Fibroblast of pulmonary artery (primary cell): ENCODE data around the gene RNU5D-1.
"Not testable (repeated sequence)": the region's sequence is repeated elsewhere in the genome, so short reads cannot be mapped to it uniquely, and the experiment has no call there.

Experiments
- DNase-seq: peaks from one replicate; pipeline ENCODE4 v3.0.0-alpha.2; 2010; ENCODE audit warnings: low read depth
- H3K4me3 ChIP-seq: replicated peaks from 2 replicates; pipeline ENCODE4 v1.5.1; 2011; ENCODE audit warnings: low read depth, mild to moderate bottlenecking, control low read depth, low read length, moderate library complexity
- CTCF ChIP-seq: IDR thresholded peaks from 2 replicates; pipeline ENCODE4 v1.5.1; 2011; ENCODE audit warnings: mild to moderate bottlenecking, control low read depth, low read length, inconsistent platforms; ENCODE audit errors: missing control alignments

RNU5D-1 gene

GRCh38 chr1:44775930-44776729 is 45.2 kb upstream of the RNU5D-1 start:
- H3K4me3 ChIP-seq, result peak overlapping the region; percentile 95
- no peak for TF ChIP-seq CTCF
- no peak for DNase-seq

GRCh38 chr1:44775078-44775929 is 44.3 kb upstream of the RNU5D-1 start, which contains the start of gene RPS8:
Gene RPS8, plus strand, starts transcription at chr1:44775540. Its CDS starts 57 bp downstream, at chr1:44775597.
- peak; percentile 94 for DNase-seq
- H3K4me3 ChIP-seq, result peak within 1 kb of the TSS; percentile 95
- no peak for TF ChIP-seq CTCF

- not testable (repeated sequence) for H3K4me3 ChIP-seq, DNase-seq
Measured at GRCh38 chr1:44766421-44766820, 35.5 kb upstream of the RNU5D-1 start.

- no peak for TF ChIP-seq CTCF
- no peak for DNase-seq
- H3K4me3 ChIP-seq, result no peak overlapping the region
Measured at GRCh38 chr1:44760876-44761275, 29.9 kb upstream of the RNU5D-1 start.

GRCh38 chr1:44759077-44759476 is 28.1 kb upstream of the RNU5D-1 start:
- no peak for DNase-seq
- H3K4me3 ChIP-seq, result no peak overlapping the region
- no peak for TF ChIP-seq CTCF

GRCh38 chr1:44757420-44757819 is 26.4 kb upstream of the RNU5D-1 start:
- TF ChIP-seq CTCF, result no peak
- H3K4me3 ChIP-seq, result no peak overlapping the region
- DNase-seq, result no peak

GRCh38 chr1:44747878-44748277 is 16.9 kb upstream of the RNU5D-1 start:
- TF ChIP-seq CTCF, result no peak
- no peak for DNase-seq
- H3K4me3 ChIP-seq, result no peak overlapping the region
